K562 (cell line): ENCODE data around the gene DHCR24. TPM values are rescaled to one million over a fixed set of nuclear protein-coding genes. Genes with fewer than 3 reads are reported as not detected.
A peak's percentile ranks its signal among the peaks of the same experiment; 100 is the strongest.

ENCODE experiments used
- ATAC-seq: fragments of 200-7000 bp; cut with Tn5 transposase; 3 replicates; pipeline ENCODE4 v1.9.1; 2020; ENCODE audit warnings: moderate library complexity
- BruUV-seq: library from RNA; stranded (reverse); fragments of 400-500 nt; replicated peaks from 2 replicates; lab custom pipeline; 2021; lab: Mats Ljungman, UMichigan
- CTCF ChIA-PET: fragments of 300-600 bp; formaldehyde crosslinking; extraction: SDS; loops from one replicate; lab custom pipeline; 2021; ENCODE audit warnings: low intra/inter-chr PET ratio; lab: Yijun Ruan, JAX
- POLR2A ChIA-PET: fragments of 300-600, 350-650 bp; sonication (Branson Sonifier 250); formaldehyde crosslinking; extraction: SDS; loops from one replicate; lab custom pipeline; 2021; ENCODE audit warnings: antibody characterized with exemption, inconsistent platforms; lab: Yijun Ruan, JAX
- DNase-seq, 4 experiments: peaks; one replicate each; pipeline versions ENCODE4 v3.0.0 to v3.0.0-alpha.2; 2011 to 2018; ENCODE audit warnings: low spot score in 3 of 4, mixed read lengths in 3 of 4; ENCODE audit errors: extremely low read depth in 1 of 4
- FAIRE-seq: peaks from 2 replicates; lab custom pipeline; 2011; peaks lifted over from hg19 to GRCh38; lab: Jason Lieb, UNC
- H2AFZ ChIP-seq: 2 replicates; pipeline ENCODE4 v1.6.0; 2011; ENCODE audit warnings: low read depth, low read length, control low read depth, inconsistent platforms
- H3K27ac ChIP-seq: fragments of 200-600 bp; 3 replicates; pipeline ENCODE4 v1.8.0; 2011; ENCODE audit warnings: low read depth, mild to moderate bottlenecking, control low read depth, inconsistent platforms, low read length, moderate library complexity, mixed read lengths; ENCODE audit errors: extremely low read depth
- H3K27me3 ChIP-seq, 2 experiments: fragments of 300-600 bp in 1 of 2; 2 replicates in 1 of 2; 3 replicates in 1 of 2; pipeline versions ENCODE4 v1.6.0 to v1.8.0; 2011; ENCODE audit warnings: inconsistent platforms in 2 of 2, low read length in 2 of 2, mild to moderate bottlenecking in 1 of 2, mixed read lengths in 1 of 2, moderate library complexity in 1 of 2; ENCODE audit not compliant: control insufficient read depth in 2 of 2, insufficient read depth in 2 of 2
- H3K36me3 ChIP-seq: fragments of 300-600 bp; 3 replicates; pipeline ENCODE4 v1.8.0; 2011; ENCODE audit warnings: mild to moderate bottlenecking, low read length, inconsistent platforms; ENCODE audit not compliant: control insufficient read depth, insufficient read depth
- H3K4me1 ChIP-seq, 2 experiments: fragments of 200-600 bp in 1 of 2; replicated peaks in 1 of 2; 2 replicates in 1 of 2; 3 replicates in 1 of 2; pipeline versions ENCODE4 v1.5.1 to v1.8.0; 2011; ENCODE audit warnings: inconsistent platforms in 2 of 2, low read length in 2 of 2, mild to moderate bottlenecking in 1 of 2, mixed read lengths in 1 of 2, moderate library complexity in 1 of 2; ENCODE audit not compliant: control insufficient read depth in 2 of 2, insufficient read depth in 2 of 2
- H3K4me2 ChIP-seq: 2 replicates; pipeline ENCODE4 v1.6.1; 2011; ENCODE audit warnings: low read length, control low read depth, inconsistent platforms, mixed read lengths; ENCODE audit not compliant: insufficient read depth
- H3K4me3 ChIP-seq: fragments of 200-600 bp; sonication (generic), shearing (Covaris generic); 2 replicates; pipeline ENCODE4 v1.5.1; 2016; ENCODE audit warnings: control low read depth, inconsistent platforms
- H3K79me2 ChIP-seq: fragments of 200-600 bp; 3 replicates; pipeline ENCODE4 v1.8.0; 2011; ENCODE audit warnings: low read length, inconsistent platforms; ENCODE audit not compliant: control insufficient read depth, insufficient read depth
- H3K9ac ChIP-seq, 2 experiments: 2 replicates each; pipeline versions ENCODE4 v1.6.0 to v1.6.1; 2011; ENCODE audit warnings: low read depth in 2 of 2, low read length in 2 of 2, control low read depth in 1 of 2, inconsistent platforms in 1 of 2, mild to moderate bottlenecking in 1 of 2, mixed read lengths in 1 of 2; ENCODE audit not compliant: insufficient read depth in 1 of 2
- H3K9me1 ChIP-seq: one replicate; pipeline ENCODE4 v1.6.0; 2011; ENCODE audit warnings: inconsistent platforms, mild to moderate bottlenecking, low read length, moderate library complexity; ENCODE audit not compliant: control insufficient read depth, insufficient read depth
- H3K9me3 ChIP-seq: replicated peaks from 2 replicates; pipeline ENCODE4 v1.5.1; 2011; ENCODE audit warnings: low read depth, low read length, inconsistent platforms; ENCODE audit not compliant: control insufficient read depth, insufficient read depth
- H4K20me1 ChIP-seq: replicated peaks from 2 replicates; pipeline ENCODE4 v1.6.1; 2011; ENCODE audit warnings: low read length, inconsistent platforms, mixed read lengths; ENCODE audit not compliant: control insufficient read depth, insufficient read depth
- FUS ChIP-seq: fragments of 200-400 bp; formaldehyde crosslinking; optimal IDR thresholded peaks from 2 replicates; pipeline ENCODE3; 2017; ENCODE audit warnings: low read depth, low read length
- POLR3A ChIP-seq: IDR thresholded peaks from 2 replicates; pipeline ENCODE4 v1.6.1; 2011; ENCODE audit warnings: borderline replicate concordance, mild to moderate bottlenecking, moderate library complexity; ENCODE audit not compliant: insufficient read length, insufficient read depth; ENCODE audit errors: extremely low read depth
- RBM22 ChIP-seq: fragments of 200-400 bp; formaldehyde crosslinking; IDR thresholded peaks from 2 replicates; pipeline ENCODE4 v1.6.1; 2018; ENCODE audit warnings: low read length, low read depth; ENCODE audit not compliant: poor library complexity, severe bottlenecking
- RNF2 ChIP-seq: sonication (generic); IDR thresholded peaks from 2 replicates; pipeline ENCODE4 v1.6.1; 2016
- TARDBP ChIP-seq: fragments of 450-650 bp; IDR thresholded peaks from 2 replicates; pipeline ENCODE4 v1.6.1; 2016
- TBL1XR1 ChIP-seq, 2 experiments: IDR thresholded peaks; 2 replicates each; pipeline ENCODE4 v1.6.1; 2012; ENCODE audit warnings: improper control_type of control experiment in 2 of 2, low read length in 2 of 2, mild to moderate bottlenecking in 1 of 2
- ZC3H4 ChIP-seq: sonication (generic); formaldehyde crosslinking; IDR thresholded peaks from 2 replicates; pipeline ENCODE4 v1.9.0; 2021; ENCODE audit warnings: missing genetic modification reagents, borderline replicate concordance
- ZNF121 ChIP-seq: sonication (generic); formaldehyde crosslinking; conservative IDR thresholded peaks from 2 replicates; pipeline ENCODE4 v1.8.0; 2022; ENCODE audit warnings: missing genetic modification reagents
- WGBS: fragments of 100-300 bp; shearing (Covaris generic); methylation state at CpG from one replicate; pipeline ENCODE4 v1.1.6; 2016; ENCODE audit warnings: low coverage, mixed read lengths; ENCODE audit not compliant: insufficient coverage; ENCODE audit errors: missing lambda C conversion rate; 5-methylcytosine and 5-hydroxymethylcytosine counted together
- in situ Hi-C: fragments of 300-500 bp; cut with MboI; formaldehyde crosslinking; loops from 4 replicates; pipeline ENCODE4 v1.15.0; 2018; ENCODE audit warnings: inconsistent platforms, mixed read lengths
- intact Hi-C: fragments of 100-400 bp; cut with micrococcal nuclease; formaldehyde crosslinking; loops from 2 replicates; pipeline ENCODE4 v1.14.2; 2022
- polyA plus RNA-seq, 8 experiments: library from polyadenylated mRNA; depleted of rRNA in 4 of 8; stranded (reverse) in 5 of 8; unstranded in 3 of 8; fragments of >200 nt; fragmentation: Nextera tagmentation in 2 of 8; fragmentation: Illumina TruSeq in 1 of 8; extraction: Ambion mirVana in 2 of 8; extraction: Trizol in 1 of 8; gene quantifications; 2 replicates each; pipeline versions ENCODE4 v1.2.1 to v1.2.3, GENCODE V29; 2011 to 2014; ENCODE audit warnings: inconsistent platforms in 1 of 8, missing spikeins in 1 of 8
- total RNA-seq, 7 experiments: library from RNA; depleted of rRNA in 6 of 7; stranded (reverse); fragments of >200 nt in 6 of 7; fragmentation: Illumina TruSeq in 2 of 7; extraction: Trizol in 2 of 7; gene quantifications; 2 replicates each; pipeline versions ENCODE4 v1.2.1 to v1.2.3, GENCODE V29; 2011 to 2021; ENCODE audit warnings: low replicate concordance in 1 of 7
- TF ChIP-seq, protein P1 (sequence below): sonication (generic); formaldehyde crosslinking; IDR thresholded peaks from 2 replicates; pipeline ENCODE4 v1.9.0; 2022; ENCODE audit warnings: mild to moderate bottlenecking, missing genetic modification reagents
- TF ChIP-seq, protein P2 (sequence below): fragments of 450-650 bp; formaldehyde crosslinking; IDR thresholded peaks from 2 replicates; pipeline ENCODE4 v1.4.0; 2022; ENCODE audit warnings: missing genetic modification characterization

Gene DHCR24
- total and polyA plus RNA-seq, 9 of the 15 experiments (the other 6 are each of a cell fraction or from before 2014, with no cell fraction given), result 23.4 to 161 (median 79.9) TPM

DNA sequence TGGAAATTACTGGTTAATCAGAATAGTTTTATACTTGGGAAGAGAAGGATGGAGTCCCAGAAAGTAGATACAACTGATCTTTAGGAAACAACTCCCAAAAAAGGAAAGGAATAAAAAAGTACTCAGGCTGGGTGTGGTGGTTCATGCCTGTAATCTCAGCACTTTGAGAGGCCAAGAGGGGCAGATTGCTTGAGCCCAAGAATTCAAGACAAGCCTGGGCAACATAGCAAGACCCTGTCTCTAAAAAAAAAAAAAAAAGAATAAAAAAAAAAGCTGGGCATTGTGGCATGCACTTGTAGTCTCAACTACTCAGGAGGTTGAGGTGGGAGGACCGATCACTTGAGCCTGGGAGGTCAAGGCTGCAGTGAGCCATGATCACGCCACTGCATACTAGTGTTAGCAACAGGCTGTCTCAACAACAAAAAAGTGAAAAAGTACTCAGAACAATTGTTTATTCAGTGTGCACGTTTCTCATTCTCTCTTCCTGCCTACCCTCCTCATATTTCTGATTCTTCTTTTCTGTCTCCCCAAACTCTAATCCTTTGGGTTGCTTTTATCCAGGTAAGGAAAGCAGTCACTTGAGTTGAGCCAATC, 2.2 kb upstream of the DHCR24 start:
- no peak for FAIRE-seq
- H3K9me1 ChIP-seq, result no peaks in the 10 kb centered on the region
- H3K4me2 ChIP-seq, result no peak overlapping the region
- no peaks in the 10 kb centered on the region for H3K27me3 ChIP-seq
- in situ Hi-C loops, result no loop called here
- CTCF ChIA-PET, result no interaction called here
- H3K9ac ChIP-seq, result no peak overlapping the region
- H3K36me3 ChIP-seq, result peaks cover 18% of the 10 kb centered on the region
- DNase-seq, result no peak
- ATAC-seq, result no peak
- no peak overlapping the region for H3K27ac ChIP-seq
- H2AFZ ChIP-seq, result no peak overlapping the region
- H3K4me1 ChIP-seq, result peaks cover 27 to 28% of the 10 kb centered on the region in 2 experiments; a peak in 4 of 5 replicates
- TF ChIP-seq ZNF121 (CRISPR knock-in tag), result peak; percentile 58; the same call in 1 of the 2 replicates
- TF ChIP-seq, protein P1, sequence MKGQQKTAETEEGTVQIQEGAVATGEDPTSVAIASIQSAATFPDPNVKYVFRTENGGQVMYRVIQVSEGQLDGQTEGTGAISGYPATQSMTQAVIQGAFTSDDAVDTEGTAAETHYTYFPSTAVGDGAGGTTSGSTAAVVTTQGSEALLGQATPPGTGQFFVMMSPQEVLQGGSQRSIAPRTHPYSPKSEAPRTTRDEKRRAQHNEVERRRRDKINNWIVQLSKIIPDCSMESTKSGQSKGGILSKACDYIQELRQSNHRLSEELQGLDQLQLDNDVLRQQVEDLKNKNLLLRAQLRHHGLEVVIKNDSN (CRISPR knock-in tag), result no peak
- intact Hi-C loops, result no loop called here
- H4K20me1 ChIP-seq, result peaks cover 21% of the 10 kb centered on the region
- H3K79me2 ChIP-seq, result peaks cover 28% of the 10 kb centered on the region
- H3K4me3 ChIP-seq, result no peak overlapping the region
- POLR2A ChIA-PET, result no interaction called here
- WGBS, result 67% methylated on average over 3 of the region's 3 CpGs
- H3K9me3 ChIP-seq, result no peaks in the 10 kb centered on the region
- no TSS peak for BruUV-seq

DNA sequence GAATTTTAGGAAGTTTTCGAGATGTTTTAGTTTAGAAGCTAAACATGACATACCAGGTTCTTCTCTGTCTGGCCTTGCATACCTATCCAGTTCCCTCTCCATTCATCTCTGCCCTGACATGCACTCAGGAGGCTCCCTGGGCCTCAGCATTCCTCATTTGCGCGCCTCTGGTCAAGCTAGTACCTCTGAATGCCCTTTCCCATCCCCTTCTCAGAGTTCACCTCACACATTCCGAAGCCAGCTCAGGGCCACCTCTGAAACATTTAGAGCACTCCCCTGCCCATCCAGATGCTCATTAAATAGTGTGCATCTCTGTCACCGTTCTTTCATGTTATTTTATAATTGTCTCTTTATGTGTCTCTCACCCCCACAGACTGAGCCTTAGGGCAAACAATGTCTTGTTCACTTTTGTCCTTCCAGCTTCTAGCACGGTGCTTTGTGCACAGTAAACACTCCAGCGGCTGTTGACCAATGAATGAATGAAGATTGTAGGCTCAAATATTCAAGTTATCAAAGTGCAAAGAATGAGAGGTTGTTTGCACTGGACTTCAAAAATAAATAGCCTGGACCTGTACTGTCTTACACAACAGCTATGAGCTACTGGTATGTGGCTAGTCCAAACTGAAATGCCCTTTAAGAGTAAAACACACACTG, 1.2 kb upstream of the DHCR24 start:
- H3K27ac ChIP-seq, result no peak overlapping the region; the same call in 1 of the 3 replicates
- CTCF ChIA-PET, result no interaction called here
- ATAC-seq (no peak), DNase-seq (peak in 1 of 4 experiments; percentile 8), FAIRE-seq (peak; percentile 37)
- H3K9me3 ChIP-seq, result no peaks in the 10 kb centered on the region
- H2AFZ ChIP-seq, result peak overlapping the region; percentile 92; the same call in 1 of the 2 replicates
- H3K4me1 ChIP-seq, result peaks cover 30 to 32% of the 10 kb centered on the region in 2 experiments; a peak in 4 of 5 replicates
- BruUV-seq, result no TSS peak
- in situ Hi-C loops, result no loop called here
- H3K4me2 ChIP-seq, result peak overlapping the region; percentile 82
- no peaks in the 10 kb centered on the region for H3K27me3 ChIP-seq
- WGBS, result 49% methylated on average over 7 of the region's 7 CpGs
- peaks cover 29% of the 10 kb centered on the region for H3K36me3 ChIP-seq
- H3K9me1 ChIP-seq, result no peaks in the 10 kb centered on the region
- H4K20me1 ChIP-seq, result peaks cover 24% of the 10 kb centered on the region
- H3K79me2 ChIP-seq, result peaks cover 38% of the 10 kb centered on the region
- intact Hi-C loops, result no loop called here
- peak overlapping the region; percentile 74 to 95 for H3K9ac ChIP-seq
- peak overlapping the region; percentile 95 for H3K4me3 ChIP-seq
- TF ChIP-seq POLR3A, result no peak
- no peak for TF ChIP-seq RBM22
- TF ChIP-seq FUS, result no peak
- no peak for TF ChIP-seq TBL1XR1 (IDR thresholded peaks at IDR 0.05; ENCODE audit: low read length in 2 of 2)
- TF ChIP-seq RNF2, result no peak
- TF ChIP-seq TARDBP, result no peak
- TF ChIP-seq, protein P2, sequence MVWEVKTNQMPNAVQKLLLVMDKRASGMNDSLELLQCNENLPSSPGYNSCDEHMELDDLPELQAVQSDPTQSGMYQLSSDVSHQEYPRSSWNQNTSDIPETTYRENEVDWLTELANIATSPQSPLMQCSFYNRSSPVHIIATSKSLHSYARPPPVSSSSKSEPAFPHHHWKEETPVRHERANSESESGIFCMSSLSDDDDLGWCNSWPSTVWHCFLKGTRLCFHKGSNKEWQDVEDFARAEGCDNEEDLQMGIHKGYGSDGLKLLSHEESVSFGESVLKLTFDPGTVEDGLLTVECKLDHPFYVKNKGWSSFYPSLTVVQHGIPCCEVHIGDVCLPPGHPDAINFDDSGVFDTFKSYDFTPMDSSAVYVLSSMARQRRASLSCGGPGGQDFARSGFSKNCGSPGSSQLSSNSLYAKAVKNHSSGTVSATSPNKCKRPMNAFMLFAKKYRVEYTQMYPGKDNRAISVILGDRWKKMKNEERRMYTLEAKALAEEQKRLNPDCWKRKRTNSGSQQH (CRISPR knock-in tag), result no peak
- no peak for TF ChIP-seq ZC3H4 (CRISPR knock-in tag)
- POLR2A ChIA-PET, result interaction anchor here (0.8 to 1.7 kb wide), 4 partner anchors 8 to 46 kb away, joined by 4 to 5 read pairs (median 4); no protein-coding TSS in a partner anchor
